GM19328 (cell line): ENCODE measurements around the gene PSMB7.

Source experiments
- ATAC-seq: cut with Tn5 transposase; IDR thresholded peaks from one replicate; pipeline ENCODE4 v1.9.1; 2021; ENCODE audit warnings: mild to moderate bottlenecking, moderate library complexity; ENCODE audit not compliant: unreplicated experiment

Gene PSMB7

DNA sequence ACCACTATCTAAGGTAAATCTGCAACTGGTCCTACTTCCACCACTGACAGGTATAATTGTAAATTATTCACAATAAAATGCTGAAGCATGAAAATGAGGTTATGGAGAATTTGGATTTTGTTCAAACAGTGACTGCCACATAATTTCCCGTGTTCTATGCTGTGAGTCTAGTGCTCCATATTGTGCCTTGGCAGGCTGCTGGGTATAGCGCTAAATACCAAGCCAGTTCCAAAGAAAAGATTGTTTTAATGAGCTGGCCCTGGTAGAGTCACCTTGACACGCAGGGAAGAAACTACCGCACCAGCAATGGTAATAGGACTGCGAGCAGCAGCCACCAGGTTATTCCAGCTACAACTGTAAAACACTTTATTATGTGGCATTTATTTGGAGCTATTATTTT, 30.4 kb downstream of the PSMB7 start:
- ATAC-seq = no peak

GRCh38 chr9:124384210-124384609, 31.0 kb downstream of the PSMB7 start:
- ATAC-seq = no peak

DNA sequence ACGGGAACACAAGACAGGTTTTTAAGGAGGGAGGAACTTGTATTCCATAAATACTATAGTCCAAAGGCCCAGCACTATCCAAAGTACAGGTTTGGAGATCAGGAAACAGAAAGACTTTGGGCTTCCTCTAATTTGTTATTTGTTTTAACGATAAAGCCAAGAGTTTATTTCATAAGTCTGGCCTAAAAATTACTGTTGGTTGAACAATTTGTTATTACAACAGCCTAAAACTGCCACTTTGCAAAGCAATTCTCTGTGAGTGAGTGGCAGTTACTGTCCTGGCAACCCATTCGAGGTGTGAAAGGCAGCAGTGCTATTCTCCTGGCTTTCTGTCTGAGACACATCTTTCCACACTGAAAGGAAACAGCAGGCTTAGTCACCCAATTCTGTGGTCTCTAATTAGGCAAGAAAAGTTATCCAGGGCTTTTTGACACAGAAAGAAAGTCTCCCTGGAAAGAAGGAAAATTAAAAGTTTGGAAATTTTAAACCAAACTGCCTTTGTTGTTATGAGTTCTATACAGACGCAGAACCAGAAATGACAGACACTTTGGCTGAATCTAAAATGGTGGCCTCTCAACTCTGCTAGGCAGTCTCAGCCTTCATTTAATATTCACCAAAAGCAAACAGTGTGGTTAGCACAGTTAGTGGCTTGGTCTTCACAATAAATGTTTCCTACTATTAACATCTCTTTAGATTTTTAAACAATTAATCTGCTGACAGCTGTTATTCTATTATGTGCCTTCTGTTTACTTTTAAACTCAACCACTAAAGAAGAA, 33.9 kb downstream of the PSMB7 start:
- ATAC-seq = no peak

DNA sequence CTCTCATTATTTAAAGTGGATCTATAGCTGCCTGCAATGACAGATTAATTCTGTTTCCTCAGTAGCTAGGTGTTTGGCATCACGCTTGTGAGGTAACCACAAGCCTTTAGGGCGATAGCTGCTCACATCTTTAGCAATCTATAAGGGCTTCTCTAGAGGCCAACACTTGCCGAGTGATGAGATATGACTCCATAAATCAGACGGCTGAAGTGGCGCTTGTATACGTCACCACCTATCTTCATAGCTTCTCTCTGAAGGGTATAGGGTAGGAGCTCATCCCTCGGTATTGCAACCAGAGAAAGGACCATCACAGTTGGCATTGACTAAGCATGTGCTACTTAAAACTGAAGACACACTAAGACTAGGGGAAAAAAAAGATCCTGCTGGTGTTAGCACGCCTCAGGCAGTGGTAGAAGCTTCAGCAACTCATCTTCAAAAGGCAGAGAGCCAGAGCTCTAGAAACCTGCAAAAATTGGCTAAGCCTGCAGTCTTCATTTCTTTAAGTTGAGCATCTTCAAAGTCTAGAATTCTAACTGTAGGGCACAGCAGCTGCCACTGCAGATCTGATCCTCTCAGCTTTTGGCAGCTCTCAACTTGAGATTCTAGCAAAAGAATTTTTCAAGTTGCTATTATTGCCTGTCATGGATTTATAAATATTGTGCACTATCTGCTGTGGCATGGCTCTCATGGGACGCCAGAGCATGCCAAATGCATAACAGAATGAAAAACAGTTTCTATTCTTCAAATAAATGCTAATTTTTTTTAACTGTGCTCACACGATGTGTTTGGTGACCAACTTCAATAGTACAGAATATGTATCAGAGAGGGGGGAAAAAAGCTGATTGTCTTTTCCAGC, 37.5 kb downstream of the PSMB7 start:
- no peak for ATAC-seq

- ATAC-seq = no peak
Observed at GRCh38 chr9:124376329-124376728, 38.9 kb downstream of the PSMB7 start.

DNA sequence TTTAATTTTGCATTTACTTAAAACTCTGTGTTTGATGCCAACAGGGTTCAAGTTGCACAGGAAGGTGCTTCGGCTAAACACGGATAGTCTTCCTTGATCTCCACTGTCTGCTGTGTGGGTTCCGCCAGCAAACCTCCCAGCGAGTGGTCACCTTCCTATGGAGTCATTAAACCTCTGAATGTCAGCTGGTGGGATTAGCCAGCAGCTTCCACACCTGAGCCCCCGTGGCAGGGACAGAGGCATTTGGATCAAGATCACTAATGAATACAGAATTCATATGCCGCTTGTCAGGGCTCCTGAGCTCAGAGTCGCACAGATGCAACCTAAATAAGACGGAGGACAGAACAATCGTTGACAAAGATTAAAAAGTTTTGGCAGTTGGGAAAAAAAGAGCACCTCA, 39.5 kb downstream of the PSMB7 start:
- ATAC-seq = no peak

DNA sequence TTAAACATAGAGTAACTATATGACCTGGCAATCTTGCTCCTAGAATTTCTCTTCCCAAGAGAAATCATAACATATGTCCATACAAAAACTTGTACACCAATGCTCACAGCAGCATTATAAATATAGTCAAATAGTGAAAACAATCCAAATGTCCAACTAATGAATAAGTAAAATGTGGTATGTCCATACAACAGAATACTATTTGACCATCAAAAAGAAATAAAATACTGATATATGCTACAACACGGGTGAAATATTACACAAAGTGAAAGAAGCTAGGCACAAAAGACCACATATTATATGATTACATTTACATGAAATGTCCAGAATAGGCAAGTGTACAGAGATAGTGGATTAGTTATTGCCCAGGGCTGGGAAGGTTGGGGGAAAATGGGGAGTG, 41.4 kb downstream of the PSMB7 start:
- no peak for ATAC-seq

DNA sequence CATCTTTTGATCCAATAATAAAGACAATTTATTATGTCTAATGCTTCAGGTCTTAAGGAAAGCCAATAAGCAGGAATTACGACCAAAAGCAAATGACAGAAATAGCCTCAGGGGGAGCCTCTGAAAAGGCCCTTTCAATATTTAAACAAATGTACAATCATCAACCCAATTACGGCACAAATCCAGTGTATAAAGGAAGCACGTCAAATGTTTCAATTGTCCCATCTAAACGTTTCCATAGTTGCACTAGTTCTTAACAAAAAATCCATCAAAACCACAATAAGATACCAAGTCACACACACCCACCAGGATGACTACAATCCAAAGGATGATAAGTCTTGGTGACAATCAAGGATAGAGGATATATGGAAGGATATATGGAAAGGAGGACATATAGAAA, 41.9 kb downstream of the PSMB7 start:
- ATAC-seq = no peak

DNA sequence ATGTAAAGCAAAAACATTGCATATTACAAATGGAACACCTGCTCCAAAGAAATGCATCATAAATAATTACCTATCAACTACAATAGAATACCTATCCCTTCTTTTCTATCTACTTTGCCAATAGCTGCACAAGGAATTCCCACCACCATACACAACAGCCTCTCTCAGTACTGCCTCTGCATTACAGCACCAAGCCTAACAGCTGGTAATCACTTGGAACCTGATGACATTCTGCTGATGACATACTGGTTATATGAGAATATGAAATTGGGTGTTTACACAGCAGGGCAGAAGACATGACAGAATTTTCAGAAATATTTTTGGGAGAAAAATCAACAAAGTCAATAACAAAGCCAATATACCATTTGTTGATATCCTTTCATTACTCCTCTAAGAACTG, 43.2 kb downstream of the PSMB7 start:
- no peak for ATAC-seq

DNA sequence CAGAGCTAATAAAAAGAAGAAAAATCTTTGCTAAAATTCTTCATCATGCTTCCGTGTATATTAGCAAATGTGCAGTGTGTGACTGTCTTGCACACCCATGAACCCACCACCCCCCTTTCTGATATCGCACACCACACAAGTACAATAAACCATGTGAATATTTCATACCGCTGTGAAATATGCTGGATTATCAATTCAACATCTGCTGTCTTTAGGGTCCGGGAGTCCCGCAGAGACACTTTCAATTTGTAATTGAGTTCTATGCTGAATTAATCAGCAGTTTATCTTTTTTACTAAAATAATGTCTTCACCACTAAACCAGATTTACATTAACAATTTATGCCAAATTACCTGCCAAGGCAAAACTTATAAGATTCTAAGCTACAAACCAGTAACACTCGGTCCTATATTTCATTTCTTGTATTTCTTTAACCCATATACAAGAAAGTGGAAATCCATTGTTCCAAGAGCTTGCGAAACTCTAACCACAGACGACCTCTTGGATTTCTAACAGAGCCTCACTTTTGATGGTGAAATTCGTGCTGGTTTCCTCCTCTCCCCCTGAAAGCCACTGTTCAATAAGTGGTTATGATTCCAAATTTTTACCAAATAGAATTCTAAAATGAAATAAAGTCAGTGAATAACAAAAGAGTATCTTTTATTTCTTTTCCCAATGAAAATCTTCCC, 44.2 kb downstream of the PSMB7 start:
- no peak for ATAC-seq

GRCh38 chr9:124369231-124369797, 45.9 kb downstream of the PSMB7 start:
- no peak for ATAC-seq

GRCh38 chr9:124368692-124369091, 46.5 kb downstream of the PSMB7 start:
- ATAC-seq = no peak

- no peak for ATAC-seq
Observed at GRCh38 chr9:124366476-124367220, 48.6 kb downstream of the PSMB7 start.

DNA sequence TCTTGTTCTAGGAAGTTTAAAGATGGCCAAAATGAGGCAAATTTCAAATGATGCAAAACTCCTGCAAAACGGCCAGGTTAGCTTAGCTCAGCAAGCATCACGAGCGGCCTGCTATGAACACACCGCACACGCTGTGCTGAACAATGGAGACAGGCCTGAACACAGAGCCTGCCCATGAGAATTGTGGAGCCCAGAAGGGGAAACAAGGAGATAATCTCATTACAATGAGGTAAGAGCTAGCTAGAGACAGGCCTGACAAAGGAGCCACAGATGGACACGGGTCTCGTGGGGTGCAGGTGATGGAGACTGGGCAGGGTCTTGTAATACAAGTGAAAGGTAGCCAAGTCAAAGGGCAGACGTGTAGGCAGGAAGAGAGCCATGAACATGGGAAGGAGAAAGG, 50.2 kb downstream of the PSMB7 start:
- ATAC-seq = no peak

DNA sequence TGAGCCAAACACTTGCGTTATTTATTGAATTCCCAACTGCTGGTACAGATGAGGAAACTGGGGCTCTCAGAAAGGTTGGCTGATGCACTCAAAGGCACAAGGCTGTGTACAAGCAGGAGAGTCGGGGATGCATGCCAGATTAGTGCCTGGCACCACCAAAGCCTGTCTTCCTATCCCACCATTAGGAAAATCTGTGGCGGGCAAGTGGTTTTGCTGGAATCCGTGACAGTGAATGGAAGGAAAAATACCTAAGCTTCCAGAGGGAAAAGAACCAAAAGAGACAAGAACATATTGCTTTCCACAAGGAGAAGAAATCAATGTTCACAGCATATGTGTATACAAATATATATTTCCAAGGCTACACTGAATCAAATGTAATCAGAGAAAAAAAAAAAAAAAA, 51.1 kb downstream of the PSMB7 start:
- no peak for ATAC-seq

DNA sequence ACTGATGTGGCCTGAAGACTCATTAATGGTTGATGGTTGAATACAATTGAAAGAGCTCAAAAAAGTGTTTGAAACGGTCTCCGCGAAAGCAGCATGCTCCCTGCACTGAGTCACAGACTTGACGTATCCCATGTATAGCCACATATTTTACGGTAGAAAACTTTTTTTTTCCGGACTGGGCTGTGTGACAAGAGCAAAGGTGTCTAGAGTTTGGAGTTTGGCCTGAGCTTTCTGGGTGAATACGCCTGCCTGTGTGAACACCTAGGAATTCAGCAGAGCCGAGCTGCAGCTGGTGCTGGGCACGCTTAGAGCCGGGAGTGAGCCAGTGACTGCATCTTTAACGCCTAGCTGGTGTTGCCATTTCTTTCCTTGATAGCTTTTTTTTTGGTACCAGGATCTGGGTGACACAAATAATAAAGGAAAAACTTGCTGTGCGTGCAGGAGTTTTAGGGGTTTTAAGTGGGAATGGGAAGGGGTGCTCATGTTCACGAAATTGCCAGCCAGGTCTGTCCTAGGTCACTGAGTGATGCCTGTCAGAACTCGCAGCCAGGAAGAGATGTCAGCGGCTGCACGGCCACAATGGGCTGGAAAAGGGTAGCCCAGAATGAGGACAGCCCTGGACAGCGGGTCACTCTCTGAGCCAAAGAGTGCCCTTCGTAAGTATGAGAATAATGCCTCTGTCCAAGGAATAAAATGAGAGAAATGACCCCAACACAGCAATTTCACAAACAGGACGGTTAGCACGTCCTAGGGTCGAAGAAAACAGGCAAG, 51.7 kb downstream of the PSMB7 start:
- no peak for ATAC-seq

DNA sequence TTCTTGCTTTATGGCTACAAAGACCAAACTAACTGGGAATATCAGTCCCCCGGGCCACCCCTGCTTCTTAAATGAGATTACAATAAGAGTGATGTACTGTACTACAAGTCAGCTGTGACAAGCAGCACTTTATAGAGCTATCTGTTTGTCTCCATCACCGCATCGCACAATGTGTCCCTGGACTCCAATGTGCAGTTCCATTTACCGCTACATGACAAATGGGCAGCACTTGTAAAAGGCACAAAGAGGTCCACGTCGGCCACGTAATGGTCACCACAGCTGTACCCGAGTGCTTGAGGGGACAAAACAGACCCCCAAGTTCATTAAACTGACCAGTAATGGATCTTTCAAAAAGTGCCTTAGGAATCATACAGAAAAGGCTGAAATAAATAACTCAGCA, 54.1 kb downstream of the PSMB7 start:
- no peak for ATAC-seq

DNA sequence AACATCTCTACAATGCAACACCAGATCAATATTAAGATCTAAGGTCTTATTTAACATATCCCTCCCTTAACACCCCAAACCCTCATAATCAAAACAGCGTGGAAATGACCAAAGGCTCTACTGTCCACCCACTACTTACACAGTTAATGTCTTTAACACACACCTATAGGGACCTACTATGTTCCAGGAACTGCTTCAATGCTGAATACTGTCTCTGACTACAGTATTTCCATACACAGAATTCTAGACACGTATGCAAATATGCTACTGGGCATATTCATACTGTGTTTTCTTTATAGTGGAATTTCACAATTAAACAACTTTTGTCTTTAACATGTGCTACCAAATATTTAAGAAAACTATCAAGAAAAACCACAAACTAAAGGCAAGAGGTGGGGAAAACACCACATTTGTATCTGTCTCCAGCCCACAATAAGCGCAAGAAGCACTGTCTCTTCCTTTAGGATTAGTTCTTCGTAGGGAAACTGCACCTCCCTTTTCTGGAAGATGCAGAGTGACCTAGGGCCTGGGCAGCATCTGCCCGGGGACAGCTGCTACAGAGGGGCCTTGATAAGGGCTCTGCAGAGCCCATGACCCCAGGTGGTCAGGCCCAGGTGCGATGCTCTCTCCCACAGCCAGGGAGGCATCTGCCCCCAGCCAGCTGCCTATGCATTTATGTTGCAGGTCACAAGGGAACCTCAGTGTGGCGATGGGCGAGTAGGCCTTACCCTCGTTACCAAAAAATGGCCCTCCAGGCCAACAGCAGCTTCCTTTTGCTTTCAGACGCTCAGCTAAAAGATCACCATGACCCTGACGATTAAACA, 55.2 kb downstream of the PSMB7 start:
- no peak for ATAC-seq

GRCh38 chr9:124359426-124359825, 55.8 kb downstream of the PSMB7 start:
- no peak for ATAC-seq
